ENCODE data around the gene CCDC92. TPM values are rescaled to one million over a fixed set of nuclear protein-coding genes. Genes with fewer than 3 reads are reported as not detected.

The CCDC92 gene
- total RNA-seq, 1 donor from 2014 or later, result 55.1 TPM

GRCh38 chr12:123963821-123964220 is 8.8 kb downstream of the CCDC92 start:
- DNase-seq (ENCODE audit: low spot score in 2 of 2, unreplicated experiment in 2 of 2), result no peak
- H3K9me3 Mint-ChIP-seq, result no peaks in the 10 kb centered on the region
- no peaks in the 10 kb centered on the region for H3K27me3 Mint-ChIP-seq (ENCODE audit: low read depth)
- H3K4me1 Mint-ChIP-seq, result peaks cover 19% of the 10 kb centered on the region
- H3K27ac Mint-ChIP-seq, result no peak overlapping the region
- no peak for TF ChIP-seq CTCF (IDR thresholded peaks at IDR 0.05; ENCODE audit: unreplicated experiment)
- no peak overlapping the region for H3K4me3 Mint-ChIP-seq
- no peaks in the 10 kb centered on the region for H3K36me3 Mint-ChIP-seq

- no peak for TF ChIP-seq CTCF (IDR thresholded peaks at IDR 0.05; ENCODE audit: unreplicated experiment)
- H3K4me3 Mint-ChIP-seq, result no peak overlapping the region
- DNase-seq (ENCODE audit: low spot score in 2 of 2, unreplicated experiment in 2 of 2), result no peak
- H3K27me3 Mint-ChIP-seq (ENCODE audit: low read depth), result no peaks in the 10 kb centered on the region
- H3K27ac Mint-ChIP-seq, result no peak overlapping the region
- peaks cover 16% of the 10 kb centered on the region for H3K4me1 Mint-ChIP-seq
- no peaks in the 10 kb centered on the region for H3K36me3 Mint-ChIP-seq
- H3K9me3 Mint-ChIP-seq, result no peaks in the 10 kb centered on the region
These were observed 10.1 kb downstream of the CCDC92 start for GRCh38 chr12:123962513-123962912.

GRCh38 chr12:123961585-123962345 is 10.9 kb downstream of the CCDC92 start:
- no peaks in the 10 kb centered on the region for H3K9me3 Mint-ChIP-seq
- no peak for TF ChIP-seq CTCF (IDR thresholded peaks at IDR 0.05; ENCODE audit: unreplicated experiment)
- DNase-seq (ENCODE audit: low spot score in 2 of 2, unreplicated experiment in 2 of 2), result no peak
- H3K27ac Mint-ChIP-seq, result no peak overlapping the region
- H3K36me3 Mint-ChIP-seq, result no peaks in the 10 kb centered on the region
- H3K27me3 Mint-ChIP-seq (ENCODE audit: low read depth), result no peaks in the 10 kb centered on the region
- H3K4me1 Mint-ChIP-seq, result peaks cover 14% of the 10 kb centered on the region
- H3K4me3 Mint-ChIP-seq, result no peak overlapping the region

GRCh38 chr12:123960856-123961255 is 11.8 kb downstream of the CCDC92 start:
- Mint-ChIP-seq H3K27ac (no peak overlapping the region), H3K9me3 (no peaks in the 10 kb centered on the region), H3K36me3 (no peaks in the 10 kb centered on the region), H3K4me3 (no peak overlapping the region), H3K27me3 (ENCODE audit: low read depth) (no peaks in the 10 kb centered on the region), H3K4me1 (peaks cover 20% of the 10 kb centered on the region)
- no peak for TF ChIP-seq CTCF (IDR thresholded peaks at IDR 0.05; ENCODE audit: unreplicated experiment)
- DNase-seq (ENCODE audit: low spot score in 2 of 2, unreplicated experiment in 2 of 2), result no peak

GRCh38 chr12:123960029-123960735 is 12.4 kb downstream of the CCDC92 start:
- DNase-seq (ENCODE audit: low spot score in 2 of 2, unreplicated experiment in 2 of 2), result no peak
- Mint-ChIP-seq H3K36me3 (no peaks in the 10 kb centered on the region), H3K27me3 (ENCODE audit: low read depth) (no peaks in the 10 kb centered on the region), H3K4me1 (peaks cover 20% of the 10 kb centered on the region), H3K4me3 (no peak overlapping the region), H3K27ac (no peak overlapping the region), H3K9me3 (no peaks in the 10 kb centered on the region)
- TF ChIP-seq CTCF (IDR thresholded peaks at IDR 0.05; ENCODE audit: unreplicated experiment), result no peak
